ENCODE data around the gene AOAH.

Gene AOAH

GRCh38 chr7:36739351-36739750 lies 15.1 kb upstream of the AOAH start:
- DNase-seq (ENCODE audit: low read depth, low spot score): no peak

GRCh38 chr7:36736899-36737211 lies 12.6 kb upstream of the AOAH start:
- H3K4me3 ChIP-seq (ENCODE audit: low read depth, low read length): no peak overlapping the region
- CTCF ChIA-PET: no interaction called here
- DNase-seq (ENCODE audit: low read depth, low spot score): no peak
- no peak for TF ChIP-seq CTCF (IDR thresholded peaks at IDR 0.05; ENCODE audit: insufficient read depth, low read length, missing control alignments)
- POLR2A ChIA-PET: no interaction called here

More at GRCh38 chr7:36739351-36739750, 15.1 kb upstream of the AOAH start:
- ChIA-PET POLR2A (no interaction called here), CTCF (no interaction called here)
- no peak overlapping the region for H3K4me3 ChIP-seq (ENCODE audit: low read depth, low read length)
- no peak for TF ChIP-seq CTCF (IDR thresholded peaks at IDR 0.05; ENCODE audit: insufficient read depth, low read length, missing control alignments)

GRCh38 chr7:36736090-36736898 lies 12.0 kb upstream of the AOAH start:
- no peak overlapping the region for H3K4me3 ChIP-seq (ENCODE audit: low read depth, low read length)
- CTCF ChIA-PET: no interaction called here
- TF ChIP-seq CTCF (IDR thresholded peaks at IDR 0.05; ENCODE audit: insufficient read depth, low read length, missing control alignments): no peak
- POLR2A ChIA-PET: no interaction called here
- DNase-seq (ENCODE audit: low read depth, low spot score): no peak

GRCh38 chr7:36735172-36735571 lies 10.9 kb upstream of the AOAH start:
- no peak for DNase-seq (ENCODE audit: low read depth, low spot score)
- POLR2A ChIA-PET: no interaction called here
- no peak for TF ChIP-seq CTCF (IDR thresholded peaks at IDR 0.05; ENCODE audit: insufficient read depth, low read length, missing control alignments)
- CTCF ChIA-PET: no interaction called here
- no peak overlapping the region for H3K4me3 ChIP-seq (ENCODE audit: low read depth, low read length)

GRCh38 chr7:36734731-36735130 lies 10.4 kb upstream of the AOAH start:
- DNase-seq (ENCODE audit: low read depth, low spot score): no peak
- ChIA-PET POLR2A (no interaction called here), CTCF (no interaction called here)
- H3K4me3 ChIP-seq (ENCODE audit: low read depth, low read length): no peak overlapping the region
- TF ChIP-seq CTCF (IDR thresholded peaks at IDR 0.05; ENCODE audit: insufficient read depth, low read length, missing control alignments): no peak

GRCh38 chr7:36733411-36733810 lies 9.1 kb upstream of the AOAH start:
- no peak for DNase-seq (ENCODE audit: low read depth, low spot score)
- no peak overlapping the region for H3K4me3 ChIP-seq (ENCODE audit: low read depth, low read length)
- TF ChIP-seq CTCF (IDR thresholded peaks at IDR 0.05; ENCODE audit: insufficient read depth, low read length, missing control alignments): no peak
- CTCF ChIA-PET: no interaction called here
- POLR2A ChIA-PET: no interaction called here

All from AG04449 (cell line).